Measurements from ENCODE around the gene TSPAN19. TPM values are rescaled to one million over a fixed set of nuclear protein-coding genes. Genes with fewer than 3 reads are reported as not detected.
A peak's percentile ranks its signal among the peaks of the same experiment; 100 is the strongest.

Gene TSPAN19
- total and polyA plus RNA-seq, 2 of the 8 experiments (the other 6 are each of a cell fraction or from before 2014, with no cell fraction given), result 0.09 TPM; not detected in 1

DNA sequence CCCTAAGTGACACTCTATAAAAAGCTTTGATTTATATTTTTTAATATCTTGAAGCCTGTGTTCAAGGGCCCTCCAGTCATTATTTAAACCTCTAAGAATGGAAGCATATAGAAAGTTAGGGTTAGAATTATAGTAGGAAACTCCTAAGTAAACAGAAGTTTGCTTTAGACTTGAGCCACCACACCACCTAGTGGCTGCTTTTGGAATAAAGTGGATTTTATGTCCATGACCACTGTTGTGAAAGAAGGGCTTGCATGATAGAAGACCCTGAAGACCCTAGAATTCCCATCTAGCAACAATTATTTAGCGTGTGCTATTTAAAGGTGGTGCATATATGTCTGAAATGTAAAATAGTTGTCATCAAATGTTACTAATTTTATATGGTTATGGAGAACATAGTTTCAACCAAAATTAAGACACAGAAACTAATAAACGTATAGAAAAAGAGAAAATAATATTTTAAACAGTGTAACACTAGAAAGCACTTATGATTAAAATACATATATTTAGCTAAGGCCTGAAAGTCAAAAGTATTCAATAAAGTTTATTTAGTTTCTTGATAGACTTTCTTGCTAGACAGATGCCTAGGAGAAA is 21.4 kb upstream of the TSPAN19 start:
- Histone ChIP-seq H2BK12ac (ENCODE audit: low read depth, low read length) (no peak overlapping the region), H3K79me2 (ENCODE audit: control insufficient read depth in 1 of 2, insufficient read depth in 2 of 2, low read length in 2 of 2) (no peaks in the 10 kb centered on the region), H2AK5ac (ENCODE audit: low read depth, low read length) (no peak overlapping the region), H3K23ac (ENCODE audit: insufficient read length) (no peak overlapping the region), H3K18ac (ENCODE audit: extremely low read depth, low read length) (no peak overlapping the region), H3K4ac (replicated peaks; ENCODE audit: insufficient read length, low read depth, low read length) (no peak overlapping the region), H3K4me1 (replicated peaks in 1 of 4; ENCODE audit: control insufficient read depth in 3 of 4, insufficient read depth in 4 of 4, low read length in 3 of 4) (no peaks in the 10 kb centered on the region), H3K4me3 (ENCODE audit: extremely low read depth in 1 of 4, insufficient read depth in 2 of 4, low read depth in 3 of 4, low read length in 4 of 4) (no peak overlapping the region), H3K14ac (ENCODE audit: insufficient read length) (no peak overlapping the region), H3K79me1 (ENCODE audit: low read depth, low read length) (no peaks in the 10 kb centered on the region), H4K91ac (replicated peaks; ENCODE audit: insufficient read length, low read length) (no peak overlapping the region), H3K36me3 (ENCODE audit: control insufficient read depth in 2 of 4, insufficient read depth in 4 of 4, low read length in 3 of 4) (no peaks in the 10 kb centered on the region), H2BK120ac (replicated peaks; ENCODE audit: low read depth, low read length) (no peak overlapping the region), H4K20me1 (replicated peaks in 1 of 2; ENCODE audit: control insufficient read depth in 1 of 2, insufficient read depth in 2 of 2, low read length in 2 of 2) (no peaks in the 10 kb centered on the region), H3K4me2 (ENCODE audit: insufficient read depth in 1 of 2, low read depth in 2 of 2, low read length in 2 of 2) (no peak overlapping the region), H4K8ac (ENCODE audit: extremely low read depth, insufficient read depth, low read length) (no peak overlapping the region), H3K9me3 (ENCODE audit: insufficient read depth in 2 of 2, low read depth in 1 of 2, low read length in 1 of 2) (no peaks in the 10 kb centered on the region), H2BK20ac (ENCODE audit: low read length) (no peak overlapping the region), H3K56ac (replicated peaks; ENCODE audit: insufficient read length, low read depth, low read length) (no peak overlapping the region), H3K27ac (ENCODE audit: low read depth, low read length) (no peak overlapping the region), H3K9ac (replicated peaks in 1 of 4; ENCODE audit: extremely low read depth in 1 of 4, low read depth in 3 of 4, low read length in 3 of 4) (no peak overlapping the region), H3K23me2 (ENCODE audit: low read depth, low read length) (no peaks in the 10 kb centered on the region), H2BK15ac (ENCODE audit: low read length) (no peak overlapping the region), H2AFZ (ENCODE audit: low read length) (no peak overlapping the region), H2BK5ac (ENCODE audit: low read depth, low read length) (no peak overlapping the region), H4K5ac (ENCODE audit: insufficient read length, low read depth, low read length) (no peak overlapping the region), H3K27me3 (replicated peaks in 1 of 4; ENCODE audit: control insufficient read depth in 3 of 4, extremely low read depth in 1 of 4, insufficient read depth in 3 of 4, low read length in 3 of 4) (no peaks in the 10 kb centered on the region)
- ChIA-PET POLR2A (ENCODE audit: partially characterized antibody) (interaction anchor here (0.6 kb wide), 1 partner anchor 20 kb away, joined by 3 read pairs; no protein-coding TSS in a partner anchor), CTCF (ENCODE audit: partially characterized antibody) (interaction anchor here (0.6 to 6.5 kb wide), 37 partner anchors 8 to 828 kb away, joined by 3 to 61 read pairs (median 3); partner anchors contain the start of genes LRRIQ1, SLC6A15 and TSPAN19)
- WGBS, 2 experiments (ENCODE audit: extremely low coverage in 1 of 2, insufficient coverage in 1 of 2, insufficient read length in 1 of 2, insufficient replicate concordance in 2 of 2, low coverage in 1 of 2, low lambda C conversion rate in 2 of 2, missing lambda C conversion rate in 1 of 2), result 51% methylated on average over 2 of the region's 2 CpGs; no CpG with 5 or more reads in 1 of the 2 experiments
- DNase-seq (ENCODE audit: low read depth in 1 of 2, low spot score in 2 of 2) (peak in 1 of 2 experiments; percentile 60), FAIRE-seq (peak; percentile 19)
- TF ChIP-seq CTBP2 (IDR thresholded peaks at IDR 0.05; ENCODE audit: borderline replicate concordance, insufficient read depth, insufficient read length, low read length), result no peak
- TF ChIP-seq GABPA (IDR thresholded peaks at IDR 0.05; ENCODE audit: borderline replicate concordance, insufficient read depth, low read length), result no peak
- TF ChIP-seq BCL11A (IDR thresholded peaks at IDR 0.05; ENCODE audit: low read depth in 2 of 2, low read length in 2 of 2), result no peak

Data from H1 (cell line).